Body of pancreas (tissue), 4 donors: ENCODE results near the gene CEP170. TPM values are rescaled to one million over a fixed set of nuclear protein-coding genes. Genes with fewer than 3 reads are reported as not detected.
A peak's percentile ranks its signal among the peaks of the same experiment; 100 is the strongest.

ENCODE experiments used
- ATAC-seq: fragments of 150-250 bp; one replicate; pipeline ENCODE4 v1.9.1; 2016
- DNase-seq, 4 donors: peaks; one replicate each; pipeline ENCODE4 v3.0.0-alpha.2; 2019
- H3K27ac ChIP-seq, 4 donors: fragments of 200-600 bp; sonication (generic); 1 replicate in 3 of 4; 2 replicates in 1 of 4; pipeline versions ENCODE4 v1.5.1 to v1.6.1; 2016 to 2019; ENCODE audit warnings: mild to moderate bottlenecking in 1 of 4, mixed read lengths in 1 of 4, moderate library complexity in 1 of 4
- H3K27me3 ChIP-seq, 2 donors: fragments of 200-600 bp; sonication (generic); one replicate each; pipeline ENCODE4 v1.6.0; 2016; ENCODE audit warnings: mild to moderate bottlenecking in 1 of 2
- H3K36me3 ChIP-seq, 2 donors: fragments of 200-600 bp; sonication (generic); replicated peaks in 1 of 2; 2 replicates each; pipeline ENCODE4 v1.5.1; 2016; ENCODE audit warnings: low read depth in 2 of 2; ENCODE audit not compliant: insufficient read depth in 1 of 2
- H3K4me1 ChIP-seq: fragments of 200-600 bp; sonication (generic); one replicate; pipeline ENCODE4 v1.6.0; 2016
- H3K4me3 ChIP-seq, 2 donors: fragments of 200-600 bp; sonication (generic); 1 replicate in 1 of 2; 2 replicates in 1 of 2; pipeline ENCODE4 v1.5.1; 2016 to 2019
- H3K9me3 ChIP-seq, 3 donors: fragments of 200-600 bp; sonication (generic); 1 replicate in 2 of 3; 2 replicates in 1 of 3; pipeline ENCODE4 v1.5.1; 2016
- CTCF ChIP-seq, 7 experiments: fragments of 450-650 bp in 4 of 7; fragments of 200-600 bp in 3 of 7; sonication (generic) in 3 of 7; IDR thresholded peaks; one replicate each; pipeline ENCODE4 v1.5.1; 2016 to 2019; ENCODE audit warnings: antibody characterized with exemption in 7 of 7
- POLR2A ChIP-seq, 3 donors: fragments of 450-650 bp; IDR thresholded peaks; one replicate each; pipeline ENCODE4 v1.6.1; 2016; ENCODE audit warnings: antibody characterized with exemption in 3 of 3, mild to moderate bottlenecking in 2 of 3
- WGBS, 2 donors: methylation state at CpG; one replicate each; pipeline ENCODE4 v1.1.5; 2017; 5-methylcytosine and 5-hydroxymethylcytosine counted together
- intact Hi-C: fragments of 100-400 bp; cut with DNase I; formaldehyde crosslinking; loops from one replicate; pipeline ENCODE4 v1.15.1; 2023
- total RNA-seq, 2 donors: library from RNA; depleted of rRNA; stranded (reverse); fragments of >200 nt; gene quantifications; one replicate each; pipeline ENCODE4 v1.1.0, GENCODE V29; 2016

Gene CEP170
- total RNA-seq, 2 donors from 2014 or later: 17.5 to 22.3 TPM

DNA sequence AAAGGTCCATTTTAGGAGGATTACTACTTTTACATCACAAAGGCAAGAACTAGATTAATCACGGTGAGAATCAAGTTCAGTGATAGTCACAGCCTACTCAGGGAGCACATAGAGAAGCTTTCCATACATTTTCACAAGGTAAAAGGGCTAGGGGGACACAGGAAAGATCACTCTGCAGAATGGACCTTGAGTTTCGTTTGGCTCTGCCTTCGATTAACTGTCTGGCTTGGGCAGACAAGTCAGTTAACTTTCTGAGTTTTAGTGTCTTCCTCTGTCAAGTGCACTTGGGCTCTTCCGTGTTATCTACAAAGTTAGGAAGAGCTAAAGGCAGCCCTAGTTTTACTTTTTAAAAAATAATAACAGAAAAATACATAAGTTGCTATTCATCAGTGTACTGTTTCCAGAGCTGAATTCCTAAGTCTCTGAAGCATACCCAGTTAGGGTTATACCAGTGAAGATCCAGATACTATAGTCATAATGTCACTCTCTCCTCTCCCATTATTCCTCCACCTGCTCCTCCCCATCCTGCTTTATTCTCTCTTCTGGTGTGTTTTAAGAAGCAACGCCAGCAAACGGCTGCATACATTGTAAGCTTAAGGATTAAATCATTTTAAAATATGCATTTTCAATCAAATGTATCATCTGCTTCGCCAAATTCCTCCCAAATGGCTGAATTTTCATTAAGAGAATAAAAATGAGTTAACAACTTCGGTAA, 1.7 kb downstream of the CEP170 start:
- intact Hi-C loops: no loop called here
- Histone ChIP-seq H3K27ac (peak overlapping the region in 3 of 4 donors; percentile 75 to 90 (median 89)), H3K4me1 (peaks cover 23% of the 10 kb centered on the region), H3K9me3 (no peaks in the 10 kb centered on the region), H3K27me3 (no peaks in the 10 kb centered on the region), H3K4me3 (no peak overlapping the region), H3K36me3 (no peaks in the 10 kb centered on the region)
- no peak for ATAC-seq
- no peak for TF ChIP-seq POLR2A (IDR thresholded peaks at IDR 0.05)
- no peak for DNase-seq
- WGBS, 2 donors: 20 to 24% methylated on average over 8 of the region's 8 CpGs

GRCh38 chr1:243251539-243251938, 3.5 kb downstream of the CEP170 start:
- H3K27me3 ChIP-seq: no peaks in the 10 kb centered on the region
- TF ChIP-seq CTCF (IDR thresholded peaks at IDR 0.05): no peak
- no peak for TF ChIP-seq POLR2A (IDR thresholded peaks at IDR 0.05)
- intact Hi-C loops: no loop called here

DNA sequence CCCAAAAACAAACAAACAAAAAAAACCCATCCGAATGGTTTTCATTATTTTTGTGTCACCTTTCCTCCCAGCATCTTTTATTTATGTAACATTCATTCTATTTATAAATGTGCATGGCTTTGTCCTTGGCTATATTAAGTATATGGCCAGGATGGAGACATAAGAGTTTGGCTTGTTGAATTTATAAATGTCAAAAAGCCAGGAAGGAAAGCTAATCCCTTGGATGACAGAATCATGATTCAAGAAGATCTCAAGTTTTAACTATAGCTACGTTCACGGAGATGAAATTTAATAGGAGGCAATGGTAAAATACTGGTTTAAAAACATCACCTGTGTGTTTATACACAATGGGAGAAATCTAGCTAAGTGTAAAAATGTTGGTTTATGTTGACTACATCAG, 5.0 kb downstream of the CEP170 start:
- no peak for ATAC-seq
- intact Hi-C loops: no loop called here
- H3K4me1 ChIP-seq: peaks cover 10% of the 10 kb centered on the region

More at GRCh38 chr1:243251539-243251938, 3.5 kb downstream of the CEP170 start:
- no peak overlapping the region for H3K27ac ChIP-seq
- H3K9me3 ChIP-seq: no peaks in the 10 kb centered on the region
- no peak overlapping the region for H3K4me3 ChIP-seq
- peaks cover 10% of the 10 kb centered on the region for H3K4me1 ChIP-seq
- 80 to 83% methylated on average over 1 of the region's 1 CpG for WGBS, 2 donors
- DNase-seq (no peak), ATAC-seq (no peak)
- no peaks in the 10 kb centered on the region for H3K36me3 ChIP-seq

GRCh38 chr1:243249214-243249613, 5.9 kb downstream of the CEP170 start:
- Histone ChIP-seq H3K4me3 (no peak overlapping the region), H3K27ac (no peak overlapping the region), H3K4me1 (peaks cover 10% of the 10 kb centered on the region), H3K36me3 (no peaks in the 10 kb centered on the region), H3K27me3 (no peaks in the 10 kb centered on the region), H3K9me3 (no peaks in the 10 kb centered on the region)
- WGBS, 2 donors: 87 to 92% methylated on average over 3 of the region's 3 CpGs
- intact Hi-C loops: no loop called here
- TF ChIP-seq CTCF (IDR thresholded peaks at IDR 0.05) (no peak), POLR2A (IDR thresholded peaks at IDR 0.05) (no peak)
- ATAC-seq: no peak
- DNase-seq: no peak

More for the DNA sequence above, 5.0 kb downstream of the CEP170 start:
- Histone ChIP-seq H3K4me3 (no peak overlapping the region), H3K27ac (no peak overlapping the region), H3K9me3 (no peaks in the 10 kb centered on the region), H3K36me3 (no peaks in the 10 kb centered on the region), H3K27me3 (no peaks in the 10 kb centered on the region)
- WGBS, 2 donors: 85 to 94% methylated on average over 3 of the region's 3 CpGs
- TF ChIP-seq POLR2A (IDR thresholded peaks at IDR 0.05) (no peak), CTCF (IDR thresholded peaks at IDR 0.05) (no peak)
- DNase-seq: no peak

- 71 to 76% methylated on average over 3 of the region's 3 CpGs for WGBS, 2 donors
- TF ChIP-seq POLR2A (IDR thresholded peaks at IDR 0.05) (no peak), CTCF (IDR thresholded peaks at IDR 0.05) (no peak)
- peaks cover under 1% of the 10 kb centered on the region for H3K4me1 ChIP-seq
- no peak for ATAC-seq
- intact Hi-C loops: no loop called here
- H3K27ac ChIP-seq: no peak overlapping the region
- no peaks in the 10 kb centered on the region for H3K36me3 ChIP-seq
- no peaks in the 10 kb centered on the region for H3K9me3 ChIP-seq
- DNase-seq: no peak
- no peaks in the 10 kb centered on the region for H3K27me3 ChIP-seq
- H3K4me3 ChIP-seq: no peak overlapping the region
Measured at GRCh38 chr1:243247901-243248300, 7.2 kb downstream of the CEP170 start.
